GM04503 (cell line): ENCODE measurements around the gene DZIP1L.
A peak's percentile ranks its signal among the peaks of the same experiment; 100 is the strongest.

Source experiments
- DNase-seq: peaks from one replicate; pipeline ENCODE4 v3.0.0-alpha.2; 2012; ENCODE audit warnings: low read depth

The DZIP1L gene

GRCh38 chr3:138068046-138068445 lies 47.4 kb downstream of the DZIP1L start:
- no peak for DNase-seq

- no peak for DNase-seq
Measured at GRCh38 chr3:138066972-138067371, 48.4 kb downstream of the DZIP1L start.

GRCh38 chr3:138066383-138066782 lies 49.0 kb downstream of the DZIP1L start:
- DNase-seq = no peak

GRCh38 chr3:138065949-138066348 lies 49.5 kb downstream of the DZIP1L start:
- no peak for DNase-seq

GRCh38 chr3:138063416-138063815 lies 52.0 kb downstream of the DZIP1L start:
- no peak for DNase-seq

- DNase-seq = no peak
Measured at GRCh38 chr3:138062626-138063025, 52.8 kb downstream of the DZIP1L start.

- DNase-seq = no peak
Measured at GRCh38 chr3:138062037-138062436, 53.4 kb downstream of the DZIP1L start.

- no peak for DNase-seq
Measured at GRCh38 chr3:138060792-138061191, 54.6 kb downstream of the DZIP1L start.

- no peak for DNase-seq
Measured at GRCh38 chr3:138059261-138059660, 56.1 kb downstream of the DZIP1L start.

- no peak for DNase-seq
Measured at GRCh38 chr3:138057384-138057783, 58.0 kb downstream of the DZIP1L start.

- no peak for DNase-seq
Measured at GRCh38 chr3:138054057-138054456, 61.4 kb downstream of the DZIP1L start.

- no peak for DNase-seq
Measured at GRCh38 chr3:138051947-138052802, 63.2 kb downstream of the DZIP1L start.

- DNase-seq = peak; percentile 69
Measured at GRCh38 chr3:138049157-138049919, 66.1 kb downstream of the DZIP1L start.

GRCh38 chr3:138047596-138048158 lies 67.7 kb downstream of the DZIP1L start:
- DNase-seq = no peak

- DNase-seq = no peak
Measured at GRCh38 chr3:138046955-138047354, 68.5 kb downstream of the DZIP1L start.

- no peak for DNase-seq
Measured at GRCh38 chr3:138046085-138046484, 69.3 kb downstream of the DZIP1L start.

- no peak for DNase-seq
Measured at GRCh38 chr3:138043266-138044029, 72.0 kb downstream of the DZIP1L start.

- DNase-seq = peak; percentile 37
Measured at GRCh38 chr3:138042043-138042442, 73.4 kb downstream of the DZIP1L start.

- DNase-seq = no peak
Measured at GRCh38 chr3:138038725-138039462, 76.5 kb downstream of the DZIP1L start.

GRCh38 chr3:138036572-138036971 lies 78.8 kb downstream of the DZIP1L start:
- DNase-seq = no peak

- no peak for DNase-seq
Measured at GRCh38 chr3:138034918-138035317, 80.5 kb downstream of the DZIP1L start.
